HG03064 (cell line): ENCODE results near the gene GPSM3.
"Not testable (repeated sequence)": the region's sequence is repeated elsewhere in the genome, so short reads cannot be mapped to it uniquely, and the experiment has no call there.

ENCODE experiments used
- ATAC-seq: cut with Tn5 transposase; IDR thresholded peaks from one replicate; pipeline ENCODE4 v1.9.1; 2021; ENCODE audit warnings: low read depth; ENCODE audit not compliant: unreplicated experiment

Gene GPSM3

GRCh38 chr6:32192608-32193039, at the start of gene GPSM3:
Gene GPSM3 (minus strand): TSS chr6:32192643. CDS start chr6:32192513, 130 bp downstream.
- ATAC-seq, result no peak

- no peak for ATAC-seq
Measured at GRCh38 chr6:32240686-32241085, 48.2 kb upstream of the GPSM3 start.

GRCh38 chr6:32239462-32239861, 47.0 kb upstream of the GPSM3 start:
- no peak for ATAC-seq

GRCh38 chr6:32234934-32235333, 42.5 kb upstream of the GPSM3 start:
- no peak for ATAC-seq

- ATAC-seq, result no peak
Measured at GRCh38 chr6:32226434-32226833, 34.0 kb upstream of the GPSM3 start.

GRCh38 chr6:32224696-32225095, 32.3 kb upstream of the GPSM3 start:
- ATAC-seq, result no peak

- ATAC-seq, result no peak
Measured at GRCh38 chr6:32223258-32224235, 31.1 kb upstream of the GPSM3 start, which contains the start of gene NOTCH4. Gene NOTCH4 (minus strand): TSS chr6:32224067. CDS start chr6:32223928, 139 bp downstream.

- ATAC-seq, result no peak
Measured at GRCh38 chr6:32222333-32223230, 30.1 kb upstream of the GPSM3 start.

GRCh38 chr6:32220021-32220420, 27.6 kb upstream of the GPSM3 start:
- no peak for ATAC-seq

GRCh38 chr6:32218167-32218566, 25.7 kb upstream of the GPSM3 start:
- no peak for ATAC-seq

- ATAC-seq, result no peak
Measured at GRCh38 chr6:32216998-32217397, 24.6 kb upstream of the GPSM3 start.

GRCh38 chr6:32216285-32216684, 23.8 kb upstream of the GPSM3 start:
- ATAC-seq, result no peak

- no peak for ATAC-seq
Measured at GRCh38 chr6:32215617-32216016, 23.2 kb upstream of the GPSM3 start.

- no peak for ATAC-seq
Measured at GRCh38 chr6:32214126-32214525, 21.7 kb upstream of the GPSM3 start.

GRCh38 chr6:32213649-32214048, 21.2 kb upstream of the GPSM3 start:
- ATAC-seq, result no peak

- ATAC-seq, result no peak
Measured at GRCh38 chr6:32212076-32212760, 19.8 kb upstream of the GPSM3 start.

GRCh38 chr6:32211432-32211831, 19.0 kb upstream of the GPSM3 start:
- not testable (repeated sequence) for ATAC-seq

GRCh38 chr6:32210191-32210601, 17.8 kb upstream of the GPSM3 start:
- no peak for ATAC-seq

- no peak for ATAC-seq
Measured at GRCh38 chr6:32208996-32209395, 16.6 kb upstream of the GPSM3 start.

GRCh38 chr6:32204268-32204715, 11.8 kb upstream of the GPSM3 start:
- ATAC-seq, result no peak
